Measurements from ENCODE around the gene RUNX2. TPM values are rescaled to one million over a fixed set of nuclear protein-coding genes. Genes with fewer than 3 reads are reported as not detected.

Gene RUNX2
- total and polyA plus RNA-seq, 10 of the 15 experiments (the other 5 are each of a cell fraction or from before 2014, with no cell fraction given): 0.01 to 0.77 (median 0.15) TPM; not detected in 3

GRCh38 chr6:45513213-45513618, 185.1 kb downstream of the RUNX2 start:
- ChIA-PET RAD21 (ENCODE audit: unreplicated experiment) (no interaction called here), POLR2A (no interaction called here), CTCF (no interaction called here), SMC1A (ENCODE audit: uncharacterized antibody, unreplicated experiment) (no interaction called here)
- DNase-seq (ENCODE audit: low read depth, low spot score) (no peak), FAIRE-seq (no peak), ATAC-seq (no peak)
- no peak overlapping the region for H3K4me2 ChIP-seq (ENCODE audit: control insufficient read depth, insufficient read depth)
- intact Hi-C loops (cut with micrococcal nuclease; ENCODE audit: unreplicated experiment) (no loop called here), in situ Hi-C loops (cut with MboI) (no loop called here)
- H3K79me2 ChIP-seq (ENCODE audit: control insufficient read depth, insufficient read depth, low read length): no peaks in the 10 kb centered on the region
- H3K9me3 ChIP-seq (replicated peaks; ENCODE audit: control insufficient read depth, insufficient read depth, low read length): no peaks in the 10 kb centered on the region
- H3K36me3 ChIP-seq (ENCODE audit: control insufficient read depth in 2 of 2, insufficient read depth in 2 of 2, low read length in 1 of 2): no peaks in the 10 kb centered on the region
- H3K4me1 ChIP-seq (ENCODE audit: control insufficient read depth, insufficient read depth, low read length): no peaks in the 10 kb centered on the region
- H3K27ac ChIP-seq (ENCODE audit: control insufficient read depth, insufficient read depth): no peak overlapping the region
- TF ChIP-seq EGR1 (IDR thresholded peaks at IDR 0.05; ENCODE audit: borderline replicate concordance in 1 of 2, low read depth in 2 of 2, low read length in 2 of 2) (no peak), CHD1 (IDR thresholded peaks at IDR 0.05; ENCODE audit: low read depth, low read length) (no peak), REST (IDR thresholded peaks at IDR 0.05; ENCODE audit: low read depth, low read length) (no peak), STAT1 (conservative IDR thresholded peaks at IDR 0.05) (no peak), KAT2A (conservative IDR thresholded peaks at IDR 0.05; ENCODE audit: control insufficient read depth, low read depth, low read length) (no peak), SUZ12 (IDR thresholded peaks at IDR 0.05; ENCODE audit: unreplicated experiment) (no peak), BCL11A (IDR thresholded peaks at IDR 0.05; ENCODE audit: low read depth, low read length) (no peak), ZSCAN29 (IDR thresholded peaks at IDR 0.05) (no peak), BRCA1 (IDR thresholded peaks at IDR 0.05; ENCODE audit: low read depth, low read length) (no peak), YY1 (IDR thresholded peaks at IDR 0.05; ENCODE audit: low read depth, low read length) (no peak), IKZF1 (conservative IDR thresholded peaks at IDR 0.05) (no peak), MYB (IDR thresholded peaks at IDR 0.05; ENCODE audit: borderline replicate concordance, low read depth, low read length) (no peak), ASH2L (IDR thresholded peaks at IDR 0.05; ENCODE audit: borderline replicate concordance, low read depth) (no peak), SIX5 (IDR thresholded peaks at IDR 0.05; ENCODE audit: low read depth, low read length, severe bottlenecking) (no peak), HCFC1 (IDR thresholded peaks at IDR 0.05; ENCODE audit: low read length) (no peak), TBL1XR1 (IDR thresholded peaks at IDR 0.05; ENCODE audit: low read depth, low read length) (no peak), MTA2 (IDR thresholded peaks at IDR 0.05; ENCODE audit: low read depth) (no peak)
- H3K9ac ChIP-seq (ENCODE audit: control insufficient read depth, insufficient read depth, low read length): no peak overlapping the region
- H3K27me3 ChIP-seq (replicated peaks in 1 of 2; ENCODE audit: control insufficient read depth in 2 of 2, insufficient read depth in 2 of 2, low read length in 1 of 2): no peaks in the 10 kb centered on the region
- H4K20me1 ChIP-seq (ENCODE audit: control insufficient read depth, insufficient read depth): no peaks in the 10 kb centered on the region
- WGBS (ENCODE audit: insufficient coverage, insufficient replicate concordance, low lambda C conversion rate, missing lambda C conversion rate): 65% methylated on average over 9 of the region's 9 CpGs
- BruUV-seq (replicated peaks): no TSS peak
- no peak overlapping the region for H3K4me3 ChIP-seq
- H2AFZ ChIP-seq (ENCODE audit: control insufficient read depth, low read depth, low read length): no peak overlapping the region
